ENCODE data around the gene TIAM1.

GRCh38 chr21:31331231-31331630 is 12.8 kb downstream of the TIAM1 start:
- TF ChIP-seq CTCF (conservative IDR thresholded peaks at IDR 0.05) (no peak), ZFX (IDR thresholded peaks at IDR 0.05) (no peak)
